Stimulated activated CD8-positive, alpha-beta memory T cell treated with anti-CD3 and anti-CD28 coated beads, Interleukin-4, amount 100 ng/mL, for 4 hours (primary cell): ENCODE measurements around the gene CSK.
A peak's percentile ranks its signal among the peaks of the same experiment; 100 is the strongest.

Source experiments
- DNase-seq, 2 donors: peaks; one replicate each; pipeline ENCODE4 v3.0.0-alpha.2; 2020; ENCODE audit warnings: low read depth in 2 of 2, low spot score in 1 of 2

CSK gene

GRCh38 chr15:74842581-74843444 is 60.9 kb downstream of the CSK start, which contains the start of gene ULK3:
ULK3 (minus strand) TSS chr15:74843156; CDS start chr15:74843105, 51 bp downstream.
- peak; percentile 70 to 80 for DNase-seq

GRCh38 chr15:74843445-74843828 is 61.6 kb downstream of the CSK start:
- DNase-seq = no peak

GRCh38 chr15:74843891-74844299 is 62.0 kb downstream of the CSK start:
- DNase-seq = no peak

- DNase-seq = no peak
These were observed 62.7 kb downstream of the CSK start for GRCh38 chr15:74844319-74845207.

GRCh38 chr15:74845208-74845568 is 63.3 kb downstream of the CSK start:
- DNase-seq = no peak

GRCh38 chr15:74845581-74845980 is 63.7 kb downstream of the CSK start:
- no peak for DNase-seq

- DNase-seq = no peak
These were observed 65.6 kb downstream of the CSK start for GRCh38 chr15:74847432-74847831.

- DNase-seq = no peak
These were observed 68.5 kb downstream of the CSK start for GRCh38 chr15:74850393-74850792.

- no peak for DNase-seq
These were observed 70.1 kb downstream of the CSK start for GRCh38 chr15:74851960-74852359.
